G401.6 (cell line): Measurements from ENCODE around the gene PCDHA5.
"Not testable (repeated sequence)": the region's sequence is repeated elsewhere in the genome, so short reads cannot be mapped to it uniquely, and the experiment has no call there.

ENCODE experiments used
- FAIRE-seq: peaks from 2 replicates; lab custom pipeline; 2012; peaks lifted over from hg19 to GRCh38; lab: Jason Lieb, UNC

Gene PCDHA5

GRCh38 chr5:140821375-140822280, at the start of gene PCDHA5:
PCDHA5 (plus strand) TSS chr5:140821613.
- no peak for FAIRE-seq

DNA sequence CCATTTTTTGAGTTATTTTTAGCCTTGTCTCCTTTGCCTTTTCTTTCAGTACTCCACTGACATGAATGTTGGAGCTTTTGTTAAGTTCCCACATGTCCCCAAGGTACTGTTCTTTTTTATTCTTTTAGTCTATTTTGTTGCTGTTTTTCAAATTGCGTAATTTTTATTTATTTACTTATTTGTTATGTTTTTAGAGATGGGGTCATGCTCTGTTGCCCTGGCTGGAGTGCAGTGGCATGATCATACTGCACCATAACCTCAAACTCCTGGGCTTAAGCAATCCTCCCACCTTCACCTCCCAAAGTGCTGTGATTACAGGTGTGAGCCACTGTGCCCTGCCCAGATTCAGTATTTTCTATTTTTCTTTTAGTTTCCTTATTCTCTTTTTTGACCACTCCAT, 40.9 kb upstream of the PCDHA5 start:
- no peak for FAIRE-seq

- no peak for FAIRE-seq
Measured at GRCh38 chr5:140785905-140786686, 35.3 kb upstream of the PCDHA5 start, which contains the start of gene PCDHA1. PCDHA1 (plus strand) TSS chr5:140786140.

- FAIRE-seq = not testable (repeated sequence)
Measured at GRCh38 chr5:140787422-140787821, 34.0 kb upstream of the PCDHA5 start.

DNA sequence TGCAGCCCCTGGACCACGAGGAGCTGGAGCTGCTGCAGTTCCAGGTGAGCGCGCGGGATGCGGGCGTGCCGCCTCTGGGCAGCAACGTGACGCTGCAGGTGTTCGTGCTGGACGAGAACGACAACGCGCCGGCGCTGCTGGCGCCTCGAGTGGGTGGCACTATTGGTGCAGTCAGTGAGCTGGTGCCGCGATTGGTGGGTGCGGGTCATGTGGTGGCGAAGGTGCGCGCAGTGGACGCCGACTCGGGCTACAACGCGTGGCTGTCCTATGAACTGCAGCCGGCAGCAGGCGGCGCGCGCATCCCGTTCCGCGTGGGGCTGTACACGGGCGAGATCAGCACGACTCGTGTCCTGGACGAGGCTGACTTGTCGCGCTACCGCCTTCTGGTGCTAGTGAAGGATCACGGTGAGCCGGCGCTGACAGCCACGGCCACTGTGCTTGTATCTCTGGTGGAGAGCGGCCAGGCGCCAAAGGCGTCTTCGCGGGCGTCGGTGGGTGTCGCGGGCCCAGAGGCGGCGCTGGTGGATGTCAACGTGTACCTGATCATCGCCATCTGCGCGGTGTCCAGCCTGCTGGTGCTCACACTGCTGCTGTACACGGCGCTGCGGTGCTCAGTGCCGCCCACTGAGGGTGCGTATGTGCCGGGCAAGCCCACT, 33.4 kb upstream of the PCDHA5 start:
- FAIRE-seq = not testable (repeated sequence)

GRCh38 chr5:140791089-140791488, 30.3 kb upstream of the PCDHA5 start:
- FAIRE-seq = no peak

GRCh38 chr5:140794595-140795258, 26.7 kb upstream of the PCDHA5 start, which contains the start of gene PCDHA2:
PCDHA2 (plus strand) TSS chr5:140794852.
- no peak for FAIRE-seq

DNA sequence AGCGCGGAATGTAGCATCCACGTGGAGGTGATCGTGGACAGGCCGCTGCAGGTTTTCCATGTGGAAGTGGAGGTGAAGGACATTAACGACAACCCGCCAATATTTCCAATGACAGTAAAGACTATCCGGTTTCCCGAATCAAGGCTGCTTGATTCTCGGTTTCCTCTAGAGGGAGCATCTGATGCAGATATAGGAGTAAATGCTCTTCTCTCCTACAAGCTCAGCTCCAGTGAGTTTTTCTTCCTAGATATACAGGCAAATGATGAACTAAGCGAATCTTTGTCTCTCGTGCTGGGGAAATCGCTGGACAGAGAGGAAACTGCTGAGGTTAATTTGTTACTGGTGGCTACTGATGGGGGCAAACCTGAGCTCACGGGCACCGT, 26.2 kb upstream of the PCDHA5 start:
- no peak for FAIRE-seq

GRCh38 chr5:140796072-140796717, 25.2 kb upstream of the PCDHA5 start:
- not testable (repeated sequence) for FAIRE-seq

DNA sequence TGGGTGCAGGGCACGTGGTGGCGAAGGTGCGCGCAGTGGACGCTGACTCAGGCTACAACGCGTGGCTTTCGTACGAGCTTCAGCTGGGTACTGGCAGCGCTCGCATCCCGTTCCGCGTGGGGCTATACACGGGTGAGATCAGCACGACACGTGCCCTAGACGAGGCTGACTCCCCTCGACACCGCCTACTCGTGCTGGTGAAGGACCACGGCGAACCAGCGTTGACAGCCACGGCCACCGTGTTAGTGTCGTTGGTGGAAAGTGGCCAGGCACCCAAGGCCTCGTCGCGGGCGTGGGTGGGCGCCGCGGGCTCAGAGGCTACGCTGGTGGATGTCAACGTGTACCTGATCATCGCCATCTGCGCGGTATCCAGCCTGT, 24.7 kb upstream of the PCDHA5 start:
- no peak for FAIRE-seq

- FAIRE-seq = no peak
Measured at GRCh38 chr5:140800816-140801493, 20.5 kb upstream of the PCDHA5 start, which contains the start of gene PCDHA3. PCDHA3 (plus strand) TSS chr5:140801057.

DNA sequence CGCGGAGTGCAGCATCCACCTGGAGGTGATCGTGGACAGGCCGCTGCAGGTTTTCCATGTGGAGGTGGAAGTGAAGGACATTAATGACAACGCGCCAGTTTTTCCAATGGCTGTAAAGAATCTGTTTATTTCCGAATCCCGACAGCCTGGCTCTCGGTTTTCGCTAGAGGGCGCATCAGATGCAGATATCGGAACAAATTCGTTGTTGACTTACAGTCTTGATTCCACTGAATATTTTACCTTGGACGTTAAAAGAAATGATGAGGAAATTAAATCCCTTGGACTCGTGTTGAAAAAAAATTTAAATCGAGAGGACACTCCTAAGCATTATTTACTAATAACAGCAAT, 19.9 kb upstream of the PCDHA5 start:
- no peak for FAIRE-seq

DNA sequence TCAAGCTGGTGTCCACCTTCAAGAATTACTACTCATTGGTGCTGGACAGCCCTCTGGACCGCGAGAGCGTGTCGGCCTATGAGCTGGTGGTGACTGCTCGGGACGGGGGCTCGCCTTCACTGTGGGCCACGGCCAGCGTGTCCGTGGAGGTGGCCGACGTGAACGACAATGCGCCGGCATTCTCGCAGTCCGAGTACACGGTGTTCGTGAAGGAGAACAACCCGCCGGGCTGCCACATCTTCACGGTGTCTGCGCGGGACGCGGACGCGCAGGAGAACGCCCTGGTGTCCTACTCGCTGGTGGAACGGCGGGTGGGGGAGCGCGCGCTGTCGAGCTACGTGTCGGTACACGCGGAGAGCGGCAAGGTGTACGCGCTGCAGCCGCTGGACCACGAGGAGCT, 19.0 kb upstream of the PCDHA5 start:
- not testable (repeated sequence) for FAIRE-seq

DNA sequence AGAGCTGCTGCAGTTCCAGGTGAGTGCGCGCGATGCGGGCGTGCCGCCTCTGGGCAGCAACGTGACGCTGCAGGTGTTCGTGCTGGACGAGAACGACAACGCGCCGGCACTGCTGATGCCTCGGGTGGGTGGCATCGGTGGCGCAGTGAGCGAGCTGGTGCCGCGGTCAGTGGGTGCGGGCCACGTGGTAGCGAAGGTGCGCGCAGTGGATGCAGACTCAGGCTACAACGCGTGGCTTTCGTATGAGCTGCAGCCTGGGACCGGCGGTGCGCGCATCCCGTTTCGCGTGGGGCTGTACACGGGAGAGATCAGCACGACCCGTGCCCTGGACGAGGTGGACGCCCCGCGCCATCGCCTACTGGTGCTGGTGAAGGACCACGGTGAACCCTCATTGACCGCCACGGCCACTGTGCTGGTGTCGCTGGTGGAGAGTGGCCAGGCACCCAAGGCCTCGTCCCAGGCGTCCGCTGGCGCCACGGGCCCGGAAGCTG, 18.6 kb upstream of the PCDHA5 start:
- FAIRE-seq = no peak

DNA sequence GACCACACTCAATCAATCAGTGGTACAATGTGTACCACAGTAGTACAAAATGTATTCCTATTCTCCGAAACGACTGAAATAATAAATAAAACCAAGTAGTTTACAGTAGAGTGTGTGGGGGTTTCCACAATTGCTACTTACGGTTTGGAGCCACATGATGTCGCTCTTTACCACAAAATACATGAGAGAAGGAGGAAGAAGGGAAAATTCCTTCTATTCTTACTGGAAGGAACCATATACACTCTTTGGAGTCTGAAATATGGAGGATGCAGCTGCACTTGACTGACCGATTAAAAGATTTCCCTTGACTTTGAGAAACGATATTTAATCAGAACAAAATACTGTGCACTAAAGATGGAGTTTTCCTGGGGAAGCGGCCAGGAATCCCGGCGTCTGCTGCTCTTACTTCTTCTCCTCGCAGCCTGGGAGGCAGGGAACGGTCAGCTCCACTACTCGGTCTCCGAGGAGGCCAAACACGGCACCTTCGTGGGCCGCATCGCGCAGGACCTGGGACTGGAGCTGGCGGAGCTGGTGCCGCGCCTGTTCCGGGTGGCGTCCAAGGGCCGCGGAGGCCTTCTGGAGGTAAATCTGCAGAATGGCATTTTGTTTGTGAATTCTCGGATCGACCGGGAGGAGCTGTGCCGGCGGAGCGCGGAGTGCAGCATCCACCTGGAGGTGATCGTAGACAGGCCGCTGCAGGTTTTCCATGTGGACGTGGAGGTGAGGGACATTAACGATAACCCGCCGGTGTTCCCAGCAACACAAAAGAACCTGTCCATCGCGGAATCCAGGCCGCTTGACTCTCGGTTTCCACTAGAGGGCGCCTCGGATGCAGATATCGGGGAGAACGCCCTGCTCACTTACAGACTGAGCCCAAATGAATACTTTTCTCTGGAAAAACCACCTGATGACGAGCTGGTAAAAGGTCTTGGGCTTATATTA, 14.3 kb upstream of the PCDHA5 start, which contains the start of gene PCDHA4:
TSS of gene PCDHA4 (plus strand) at position 235 of the 942 bp plus-strand sequence.
- peak; percentile 92 for FAIRE-seq

- not testable (repeated sequence) for FAIRE-seq
Measured at GRCh38 chr5:140808241-140808888, 13.0 kb upstream of the PCDHA5 start.

GRCh38 chr5:140808889-140809291, 12.5 kb upstream of the PCDHA5 start:
- FAIRE-seq = no peak

- FAIRE-seq = no peak
Measured at GRCh38 chr5:140822281-140822629, 842 bp downstream of the PCDHA5 start.

GRCh38 chr5:140822969-140823368, 1.6 kb downstream of the PCDHA5 start:
- FAIRE-seq = not testable (repeated sequence)
